HG02885 (cell line): ENCODE data around the gene GLOD5.
"Not testable (repeated sequence)": the region's sequence is repeated elsewhere in the genome, so short reads cannot be mapped to it uniquely, and the experiment has no call there.

Experiments used
- ATAC-seq: cut with Tn5 transposase; IDR thresholded peaks from one replicate; pipeline ENCODE4 v1.9.1; 2021; ENCODE audit warnings: mild to moderate bottlenecking; ENCODE audit not compliant: unreplicated experiment, poor library complexity

The GLOD5 gene

GRCh38 chrX:48791063-48791820 lies 29.7 kb downstream of the GLOD5 start:
- ATAC-seq, result no peak

GRCh38 chrX:48792219-48792618 lies 30.7 kb downstream of the GLOD5 start:
- no peak for ATAC-seq

GRCh38 chrX:48793935-48794334 lies 32.4 kb downstream of the GLOD5 start:
- ATAC-seq, result no peak

- ATAC-seq, result no peak
Observed at GRCh38 chrX:48794340-48794910, 32.9 kb downstream of the GLOD5 start.

GRCh38 chrX:48794911-48795515 lies 33.5 kb downstream of the GLOD5 start:
- no peak for ATAC-seq

GRCh38 chrX:48798318-48798717 lies 36.8 kb downstream of the GLOD5 start:
- no peak for ATAC-seq

GRCh38 chrX:48800574-48801279 lies 39.2 kb downstream of the GLOD5 start:
- ATAC-seq, result no peak

GRCh38 chrX:48801280-48802088 lies 39.9 kb downstream of the GLOD5 start, which contains the start of gene HDAC6:
Gene HDAC6 (plus strand): TSS chrX:48802067. CDS start chrX:48802693, 626 bp downstream.
- ATAC-seq, result peak; percentile 83

GRCh38 chrX:48802089-48802904 lies 40.8 kb downstream of the GLOD5 start:
- ATAC-seq, result peak; percentile 44

GRCh38 chrX:48802905-48803200 lies 41.3 kb downstream of the GLOD5 start:
- no peak for ATAC-seq

- ATAC-seq, result no peak
Observed at GRCh38 chrX:48806081-48806480, 44.5 kb downstream of the GLOD5 start.

- ATAC-seq, result no peak
Observed at GRCh38 chrX:48813644-48814043, 52.1 kb downstream of the GLOD5 start.

GRCh38 chrX:48814722-48815121 lies 53.2 kb downstream of the GLOD5 start:
- ATAC-seq, result no peak

- ATAC-seq, result no peak
Observed at GRCh38 chrX:48815266-48815665, 53.7 kb downstream of the GLOD5 start.

GRCh38 chrX:48816014-48816810 lies 54.7 kb downstream of the GLOD5 start:
- ATAC-seq, result no peak

GRCh38 chrX:48818098-48818497 lies 56.6 kb downstream of the GLOD5 start:
- ATAC-seq, result no peak

GRCh38 chrX:48818866-48819265 lies 57.3 kb downstream of the GLOD5 start:
- no peak for ATAC-seq

GRCh38 chrX:48819394-48819793 lies 57.8 kb downstream of the GLOD5 start:
- not testable (repeated sequence) for ATAC-seq

- no peak for ATAC-seq
Observed at GRCh38 chrX:48823053-48823452, 61.5 kb downstream of the GLOD5 start.
